ENCODE measurements around the gene PLCL2.

DNA sequence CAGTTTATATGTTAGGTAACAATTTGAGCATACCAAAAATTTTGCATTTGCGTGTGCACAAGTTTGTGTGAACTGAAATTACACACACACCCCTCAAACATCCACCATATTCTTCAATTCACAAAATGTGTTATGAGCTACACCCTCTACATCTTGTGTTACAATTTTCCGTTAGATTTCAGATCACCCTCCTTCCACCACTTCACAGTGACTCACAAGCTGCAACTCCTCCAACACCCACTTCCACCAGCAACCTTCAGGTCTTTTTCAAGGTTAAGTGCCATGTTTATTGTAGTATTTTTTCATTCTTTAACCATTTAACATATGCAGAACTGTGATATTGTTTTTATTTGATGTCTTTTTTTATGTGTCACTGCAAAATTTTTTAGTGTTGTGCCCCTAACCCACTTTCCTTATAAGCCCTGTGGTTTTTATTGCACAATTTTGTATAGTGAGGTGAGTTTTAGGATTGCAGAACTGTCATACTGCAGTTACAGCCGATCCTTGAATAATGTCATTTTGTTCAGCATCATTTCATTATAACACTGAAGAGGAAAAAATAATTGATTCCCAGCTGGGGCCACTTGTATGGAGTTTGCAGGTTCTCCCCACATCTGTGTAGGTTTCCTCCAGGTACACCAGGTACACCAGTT is 148.9 kb downstream of the PLCL2 start:
- TF ChIP-seq CTCF (IDR thresholded peaks at IDR 0.05) = no peak
- TF ChIP-seq POLR2A (IDR thresholded peaks at IDR 0.05) = no peak

Data from body of pancreas (tissue), 4 donors.